ENCODE measurements around the gene OMA1. TPM values are rescaled to one million over a fixed set of nuclear protein-coding genes. Genes with fewer than 3 reads are reported as not detected.

The OMA1 gene
- total and polyA plus RNA-seq, 2 of the 4 experiments (the other 2 are of a cell fraction) = 5.9 to 6.4 TPM

DNA sequence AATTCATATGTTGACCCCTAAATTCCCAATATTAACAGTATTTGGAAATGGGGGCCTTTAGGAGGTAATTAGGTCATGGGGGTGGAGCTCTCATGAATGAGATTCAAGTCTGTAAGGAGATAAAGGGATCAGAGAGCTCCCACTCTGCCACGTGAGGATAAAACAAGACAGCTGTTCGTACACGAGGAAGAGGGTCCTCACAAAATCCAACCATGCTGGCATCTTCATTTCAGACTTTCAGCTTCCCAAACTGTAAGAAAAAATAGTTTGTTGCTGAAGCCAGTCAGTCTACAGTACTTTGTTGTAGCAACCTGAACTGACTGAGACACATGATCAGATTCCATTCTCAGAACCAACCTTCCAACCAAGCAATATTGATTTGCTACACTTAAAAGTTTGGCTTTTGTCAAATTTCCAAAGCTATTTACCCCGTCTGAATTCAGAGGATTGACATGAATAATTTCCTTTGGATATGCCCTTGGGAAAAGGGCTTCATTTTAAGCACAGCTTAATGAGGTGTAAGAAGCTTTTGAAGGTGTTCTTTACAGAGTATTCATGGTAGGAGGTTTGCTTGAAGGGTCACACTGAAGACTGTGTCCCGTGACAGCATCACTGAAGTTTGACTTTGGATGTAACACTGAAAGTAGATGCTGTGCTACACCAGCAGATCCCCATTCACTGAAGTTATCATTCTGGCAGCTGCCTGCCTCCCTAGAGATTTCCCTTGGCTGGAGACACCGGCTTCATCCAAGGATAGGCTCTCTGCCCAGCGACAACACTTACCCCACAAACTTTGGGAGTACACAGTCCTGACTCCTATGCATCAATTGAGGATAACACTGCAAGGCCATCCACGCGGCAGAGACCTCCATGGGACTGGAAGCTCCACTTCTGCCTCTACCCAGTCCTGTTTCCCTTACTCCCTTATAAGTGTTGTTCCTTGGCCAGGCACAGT is 4.9 kb upstream of the OMA1 start:
- Histone ChIP-seq H3K4me3 (ENCODE audit: insufficient read depth, low read depth, low read length) (no peak overlapping the region), H3K23ac (ENCODE audit: low read depth, low read length) (no peak overlapping the region), H4K91ac (ENCODE audit: insufficient read depth, low read depth, low read length) (no peak overlapping the region), H3K36me3 (ENCODE audit: control insufficient read depth, insufficient read depth, low read length) (no peaks in the 10 kb centered on the region), H3K56ac (ENCODE audit: extremely low read depth, insufficient read depth, low read length) (no peak overlapping the region), H2BK5ac (ENCODE audit: low read depth, low read length, poor library complexity, severe bottlenecking) (no peak overlapping the region), H3K27ac (ENCODE audit: insufficient read depth, low read length) (no peak overlapping the region), H4K8ac (ENCODE audit: low read depth in 2 of 2, low read length in 2 of 2) (no peak overlapping the region), H2AK5ac (ENCODE audit: low read depth, low read length) (no peak overlapping the region), H3K4me1 (ENCODE audit: control insufficient read depth, insufficient read depth, low read length) (no peaks in the 10 kb centered on the region), H3K4me2 (ENCODE audit: low read depth, low read length) (no peak overlapping the region), H3K14ac (replicated peaks; ENCODE audit: low read depth, low read length) (no peak overlapping the region), H3K27me3 (ENCODE audit: control insufficient read depth, insufficient read depth, low read length) (peaks cover 16% of the 10 kb centered on the region), H2BK120ac (ENCODE audit: low read depth, low read length) (no peak overlapping the region), H4K20me1 (ENCODE audit: insufficient read depth, low read length) (no peaks in the 10 kb centered on the region), H3K4ac (ENCODE audit: low read depth, low read length) (no peak overlapping the region), H3K9me3 (ENCODE audit: control insufficient read depth, insufficient read depth, low read length) (no peaks in the 10 kb centered on the region), H2AFZ (replicated peaks; ENCODE audit: low read length, poor library complexity) (no peak overlapping the region), H3K18ac (ENCODE audit: low read depth, low read length) (no peak overlapping the region), H3K9me1 (ENCODE audit: insufficient read depth, low read length) (peaks cover 2% of the 10 kb centered on the region; the same call in 1 of the 2 replicates), H2BK20ac (ENCODE audit: low read depth, low read length) (no peak overlapping the region), H3K9ac (ENCODE audit: low read depth, low read length) (no peak overlapping the region), H2BK15ac (ENCODE audit: low read depth, low read length) (no peak overlapping the region), H3K79me1 (ENCODE audit: low read depth in 1 of 2, low read length in 2 of 2) (no peaks in the 10 kb centered on the region), H2AK9ac (replicated peaks; ENCODE audit: low read depth, low read length, poor library complexity) (no peak overlapping the region), H4K5ac (ENCODE audit: low read depth, low read length) (no peak overlapping the region)
- BruUV-seq (replicated peaks) = no TSS peak
- no peak for DNase-seq
- WGBS, 2 experiments (ENCODE audit: extremely low coverage in 2 of 2, insufficient read length in 1 of 2) = 30% methylated on average over 2 of the region's 9 CpGs; no CpG with 5 or more reads in 1 of the 2 experiments
- in situ Hi-C loops (cut with MboI; ENCODE audit: low sequenced_read_pairs) = no loop called here
- dilution Hi-C loops (cut with HindIII; ENCODE audit: low sequenced_read_pairs, unreplicated experiment) = no loop called here
- intact Hi-C loops (cut with micrococcal nuclease) = no loop called here
- CTCF ChIA-PET = no interaction called here
- POLR2A ChIA-PET (ENCODE audit: unreplicated experiment) = no interaction called here
- TF ChIP-seq FOS (IDR thresholded peaks at IDR 0.05; ENCODE audit: low read depth, low read length) = no peak
- no peak for TF ChIP-seq MAFK (IDR thresholded peaks at IDR 0.05; ENCODE audit: low read depth, low read length)
- TF ChIP-seq CTCF (conservative IDR thresholded peaks at IDR 0.05; ENCODE audit: low read depth, low read length) = no peak
- no peak for TF ChIP-seq CEBPB (IDR thresholded peaks at IDR 0.05; ENCODE audit: low read depth, low read length)
- TF ChIP-seq RCOR1 (IDR thresholded peaks at IDR 0.05; ENCODE audit: insufficient replicate concordance, low read length) = no peak
- no peak for TF ChIP-seq RFX5 (IDR thresholded peaks at IDR 0.05; ENCODE audit: low read depth, low read length)
- TF ChIP-seq SMC3 (IDR thresholded peaks at IDR 0.05; ENCODE audit: low read depth, low read length) = no peak
- no peak for TF ChIP-seq MAZ (IDR thresholded peaks at IDR 0.05; ENCODE audit: borderline replicate concordance, low read depth, low read length)
- TF ChIP-seq RAD21 (IDR thresholded peaks at IDR 0.05; ENCODE audit: low read length) = no peak
- no peak for TF ChIP-seq BHLHE40 (IDR thresholded peaks at IDR 0.05; ENCODE audit: low read depth, low read length)
- TF ChIP-seq ELK1 (IDR thresholded peaks at IDR 0.05; ENCODE audit: borderline replicate concordance, low read depth, low read length) = no peak
- no peak for TF ChIP-seq POLR2A (IDR thresholded peaks at IDR 0.05; ENCODE audit: low read depth, low read length)
- TF ChIP-seq MXI1 (IDR thresholded peaks at IDR 0.05; ENCODE audit: borderline replicate concordance, low read depth, low read length) = no peak
- no peak for TF ChIP-seq CHD1 (IDR thresholded peaks at IDR 0.05; ENCODE audit: low read depth, low read length)
- TF ChIP-seq USF2 (IDR thresholded peaks at IDR 0.05; ENCODE audit: low read depth, low read length) = no peak
- ATAC-seq (ENCODE audit: low read depth) = no peak

All from IMR-90 (cell line).